Lower leg skin (tissue), 3 donors: ENCODE measurements around the gene FMO3.

Source experiments
- POLR2A ChIP-seq, 2 donors: fragments of 450-650 bp; IDR thresholded peaks; one replicate each; pipeline ENCODE4 v1.6.1; 2016 to 2017; ENCODE audit warnings: antibody characterized with exemption in 2 of 2, mild to moderate bottlenecking in 1 of 2, moderate library complexity in 1 of 2
- TF ChIP-seq, protein P1 (sequence below), 3 donors: fragments of 450-650 bp; IDR thresholded peaks; one replicate each; pipeline ENCODE4 v1.5.1; 2016; ENCODE audit warnings: antibody characterized with exemption in 3 of 3, mild to moderate bottlenecking in 3 of 3, moderate library complexity in 2 of 3

DNA sequence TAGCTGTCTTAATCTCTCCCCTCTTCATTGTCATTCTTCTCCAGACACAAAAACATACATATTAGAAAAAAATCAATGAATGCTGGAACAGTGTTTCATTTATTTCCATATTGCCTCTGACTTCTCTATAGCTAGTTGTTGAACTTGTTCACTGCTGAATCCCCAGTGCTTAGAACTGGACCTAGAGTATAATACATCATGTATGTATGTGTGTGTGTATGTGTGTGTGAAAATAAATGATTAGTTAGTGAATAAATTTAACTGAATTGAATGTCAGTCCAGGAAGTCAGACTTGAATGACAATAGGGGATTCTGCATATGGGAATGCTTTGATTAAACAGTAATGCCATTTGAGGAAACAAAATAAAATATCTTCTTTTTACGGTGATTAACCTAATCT lies 36.4 kb downstream of the FMO3 start:
- no peak for TF ChIP-seq POLR2A (IDR thresholded peaks at IDR 0.05)
- TF ChIP-seq, protein P1, sequence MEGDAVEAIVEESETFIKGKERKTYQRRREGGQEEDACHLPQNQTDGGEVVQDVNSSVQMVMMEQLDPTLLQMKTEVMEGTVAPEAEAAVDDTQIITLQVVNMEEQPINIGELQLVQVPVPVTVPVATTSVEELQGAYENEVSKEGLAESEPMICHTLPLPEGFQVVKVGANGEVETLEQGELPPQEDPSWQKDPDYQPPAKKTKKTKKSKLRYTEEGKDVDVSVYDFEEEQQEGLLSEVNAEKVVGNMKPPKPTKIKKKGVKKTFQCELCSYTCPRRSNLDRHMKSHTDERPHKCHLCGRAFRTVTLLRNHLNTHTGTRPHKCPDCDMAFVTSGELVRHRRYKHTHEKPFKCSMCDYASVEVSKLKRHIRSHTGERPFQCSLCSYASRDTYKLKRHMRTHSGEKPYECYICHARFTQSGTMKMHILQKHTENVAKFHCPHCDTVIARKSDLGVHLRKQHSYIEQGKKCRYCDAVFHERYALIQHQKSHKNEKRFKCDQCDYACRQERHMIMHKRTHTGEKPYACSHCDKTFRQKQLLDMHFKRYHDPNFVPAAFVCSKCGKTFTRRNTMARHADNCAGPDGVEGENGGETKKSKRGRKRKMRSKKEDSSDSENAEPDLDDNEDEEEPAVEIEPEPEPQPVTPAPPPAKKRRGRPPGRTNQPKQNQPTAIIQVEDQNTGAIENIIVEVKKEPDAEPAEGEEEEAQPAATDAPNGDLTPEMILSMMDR (IDR thresholded peaks at IDR 0.05): no peak
